ENCODE results near the gene ALMS1. TPM values are rescaled to one million over a fixed set of nuclear protein-coding genes. Genes with fewer than 3 reads are reported as not detected.

The ALMS1 gene
- total and polyA plus RNA-seq, 2 donors (not counting 3 experiments of a cell fraction or from before 2014, with no cell fraction given), result 5.7 to 15.4 TPM

DNA sequence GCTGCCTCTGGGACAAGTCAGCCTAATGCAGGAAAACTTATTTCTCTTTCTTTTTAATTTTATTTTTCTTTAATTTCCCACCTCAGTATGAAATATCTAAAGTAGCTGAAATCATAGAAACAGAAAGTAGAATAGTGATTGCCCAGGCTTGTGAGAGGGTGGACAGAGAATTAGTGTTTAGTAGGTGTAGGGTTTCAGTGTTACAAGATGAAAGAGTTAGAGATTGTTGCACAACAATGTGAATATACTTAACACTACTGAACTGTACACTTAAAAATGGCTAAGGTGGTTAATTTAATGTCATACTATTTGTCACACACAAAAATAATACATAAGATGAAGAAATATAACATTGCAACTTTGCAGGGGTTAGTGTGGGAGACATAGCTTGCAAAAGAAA is 175.8 kb downstream of the ALMS1 start:
- no peaks in the 10 kb centered on the region for H3K9me3 ChIP-seq (replicated peaks; ENCODE audit: control insufficient read depth, insufficient read depth, low read length)
- no peaks in the 10 kb centered on the region for H3K4me1 ChIP-seq (ENCODE audit: control insufficient read depth, extremely low read depth, insufficient read depth, low read length)
- FAIRE-seq (no peak), DNase-seq (ENCODE audit: low read depth, low spot score) (no peak)
- POLR2A ChIA-PET, result no interaction called here
- H3K79me2 ChIP-seq (ENCODE audit: control insufficient read depth, insufficient read depth, low read length), result no peaks in the 10 kb centered on the region
- dilution Hi-C loops (cut with MboI; ENCODE audit: extremely low pct_ligation_motif_present, low sequenced_read_pairs), result no loop called here
- intact Hi-C loops (cut with micrococcal nuclease), result no loop called here
- H2AFZ ChIP-seq (ENCODE audit: low read depth, low read length), result no peak overlapping the region
- CTCF ChIA-PET, result no interaction called here
- no peaks in the 10 kb centered on the region for H3K9me1 ChIP-seq (replicated peaks; ENCODE audit: control insufficient read depth, extremely low read depth, insufficient read depth, low read length)
- H3K4me3 ChIP-seq (replicated peaks in 1 of 3; ENCODE audit: insufficient read depth in 1 of 3, low read depth in 1 of 3, low read length in 3 of 3), result no peak overlapping the region
- no peaks in the 10 kb centered on the region for H3K27me3 ChIP-seq (ENCODE audit: control insufficient read depth in 2 of 2, insufficient read depth in 2 of 2, low read length in 2 of 2)
- H3K9ac ChIP-seq (replicated peaks; ENCODE audit: extremely low read depth, insufficient read depth, low read length), result no peak overlapping the region
- no peak overlapping the region for H3K27ac ChIP-seq (ENCODE audit: insufficient read depth, low read depth, low read length)
- no peak overlapping the region for H3K4me2 ChIP-seq (ENCODE audit: insufficient read depth, low read length)
- no TSS peak for BruUV-seq (replicated peaks)
- H3K36me3 ChIP-seq (ENCODE audit: control insufficient read depth in 2 of 2, extremely low read depth in 1 of 2, insufficient read depth in 2 of 2, low read length in 2 of 2), result no peaks in the 10 kb centered on the region
- TF ChIP-seq, protein P1, sequence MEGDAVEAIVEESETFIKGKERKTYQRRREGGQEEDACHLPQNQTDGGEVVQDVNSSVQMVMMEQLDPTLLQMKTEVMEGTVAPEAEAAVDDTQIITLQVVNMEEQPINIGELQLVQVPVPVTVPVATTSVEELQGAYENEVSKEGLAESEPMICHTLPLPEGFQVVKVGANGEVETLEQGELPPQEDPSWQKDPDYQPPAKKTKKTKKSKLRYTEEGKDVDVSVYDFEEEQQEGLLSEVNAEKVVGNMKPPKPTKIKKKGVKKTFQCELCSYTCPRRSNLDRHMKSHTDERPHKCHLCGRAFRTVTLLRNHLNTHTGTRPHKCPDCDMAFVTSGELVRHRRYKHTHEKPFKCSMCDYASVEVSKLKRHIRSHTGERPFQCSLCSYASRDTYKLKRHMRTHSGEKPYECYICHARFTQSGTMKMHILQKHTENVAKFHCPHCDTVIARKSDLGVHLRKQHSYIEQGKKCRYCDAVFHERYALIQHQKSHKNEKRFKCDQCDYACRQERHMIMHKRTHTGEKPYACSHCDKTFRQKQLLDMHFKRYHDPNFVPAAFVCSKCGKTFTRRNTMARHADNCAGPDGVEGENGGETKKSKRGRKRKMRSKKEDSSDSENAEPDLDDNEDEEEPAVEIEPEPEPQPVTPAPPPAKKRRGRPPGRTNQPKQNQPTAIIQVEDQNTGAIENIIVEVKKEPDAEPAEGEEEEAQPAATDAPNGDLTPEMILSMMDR (IDR thresholded peaks at IDR 0.05; ENCODE audit: extremely low read depth in 1 of 2, insufficient read depth in 1 of 2, low read depth in 1 of 2, low read length in 2 of 2), result no peak
- TF ChIP-seq, protein P2, sequence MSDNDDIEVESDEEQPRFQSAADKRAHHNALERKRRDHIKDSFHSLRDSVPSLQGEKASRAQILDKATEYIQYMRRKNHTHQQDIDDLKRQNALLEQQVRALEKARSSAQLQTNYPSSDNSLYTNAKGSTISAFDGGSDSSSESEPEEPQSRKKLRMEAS (IDR thresholded peaks at IDR 0.05; ENCODE audit: insufficient read depth, insufficient read length), result no peak
- TF ChIP-seq POLR2AphosphoS5 (IDR thresholded peaks at IDR 0.05; ENCODE audit: insufficient read depth, low read depth, low read length), result no peak
- TF ChIP-seq FOS (IDR thresholded peaks at IDR 0.05; ENCODE audit: borderline replicate concordance, insufficient read depth, low read length), result no peak
- TF ChIP-seq POLR2A (IDR thresholded peaks at IDR 0.05; ENCODE audit: low read depth, low read length), result no peak
- no peak for TF ChIP-seq EZH2 (IDR thresholded peaks at IDR 0.05; ENCODE audit: borderline replicate concordance, low read depth, low read length, severe bottlenecking)
- TF ChIP-seq JUN (IDR thresholded peaks at IDR 0.05; ENCODE audit: borderline replicate concordance, insufficient read depth, insufficient read length, low read depth), result no peak
- TF ChIP-seq GATA2 (IDR thresholded peaks at IDR 0.05; ENCODE audit: insufficient read depth, insufficient read length, low read depth, low read length), result no peak
- no peak for TF ChIP-seq MYC (IDR thresholded peaks at IDR 0.05; ENCODE audit: low read depth, low read length)
- H4K20me1 ChIP-seq (replicated peaks; ENCODE audit: control insufficient read depth, extremely low read depth, insufficient read depth, low read length), result no peaks in the 10 kb centered on the region
